HEK293 (cell line): ENCODE results near the gene BLOC1S2.

Experiments used
- KLF1 ChIP-seq: fragments of 450-650 bp; formaldehyde crosslinking; IDR thresholded peaks from 2 replicates; pipeline ENCODE4 v1.5.1; 2016; ENCODE audit warnings: missing biosample characterization, missing genetic modification characterization
- MZF1 ChIP-seq: fragments of 450-650 bp; formaldehyde crosslinking; IDR thresholded peaks from 2 replicates; pipeline ENCODE4 v1.5.1; 2017; ENCODE audit warnings: missing biosample characterization, missing genetic modification characterization, borderline replicate concordance
- OSR2 ChIP-seq: fragments of 450-650 bp; formaldehyde crosslinking; IDR thresholded peaks from 2 replicates; pipeline ENCODE4 v1.5.1; 2016; ENCODE audit warnings: missing biosample characterization, missing genetic modification characterization
- SP7 ChIP-seq: fragments of 450-650 bp; formaldehyde crosslinking; IDR thresholded peaks from 2 replicates; pipeline ENCODE4 v1.5.1; 2016; ENCODE audit warnings: missing biosample characterization, missing genetic modification characterization
- ZBTB20 ChIP-seq: fragments of 450-650 bp; formaldehyde crosslinking; IDR thresholded peaks from 2 replicates; pipeline ENCODE4 v1.5.1; 2016; ENCODE audit warnings: missing biosample characterization, missing genetic modification characterization
- ZNF2 ChIP-seq: fragments of 450-650 bp; formaldehyde crosslinking; IDR thresholded peaks from 2 replicates; pipeline ENCODE4 v1.5.1; 2016; ENCODE audit warnings: missing biosample characterization, missing genetic modification characterization
- ZNF221 ChIP-seq: fragments of 450-650 bp; formaldehyde crosslinking; IDR thresholded peaks from 2 replicates; pipeline ENCODE4 v1.5.1; 2017; ENCODE audit warnings: missing biosample characterization, missing genetic modification characterization, borderline replicate concordance
- ZNF23 ChIP-seq: fragments of 450-650 bp; formaldehyde crosslinking; IDR thresholded peaks from 2 replicates; pipeline ENCODE4 v1.5.1; 2016; ENCODE audit warnings: missing biosample characterization, missing genetic modification characterization, borderline replicate concordance
- ZNF501 ChIP-seq: fragments of 450-650 bp; formaldehyde crosslinking; IDR thresholded peaks from 2 replicates; pipeline ENCODE4 v1.5.1; 2016; ENCODE audit warnings: missing biosample characterization, missing genetic modification characterization
- ZNF776 ChIP-seq: fragments of 450-650 bp; formaldehyde crosslinking; IDR thresholded peaks from 2 replicates; pipeline ENCODE4 v1.5.0; 2017; ENCODE audit warnings: missing biosample characterization, missing genetic modification characterization, borderline replicate concordance
- TF ChIP-seq, protein P1 (sequence below): fragments of 450-650 bp; formaldehyde crosslinking; conservative IDR thresholded peaks from 2 replicates; pipeline ENCODE4 v1.5.1; 2016; ENCODE audit warnings: low read depth, missing biosample characterization, missing genetic modification characterization
- TF ChIP-seq, protein P2 (sequence below): fragments of 450-650 bp; formaldehyde crosslinking; IDR thresholded peaks from 2 replicates; pipeline ENCODE4 v1.5.1; 2017; ENCODE audit warnings: missing biosample characterization, missing genetic modification characterization
- TF ChIP-seq, protein P3 (sequence below): fragments of 450-650 bp; formaldehyde crosslinking; conservative IDR thresholded peaks from 2 replicates; pipeline ENCODE4 v1.5.1; 2016; ENCODE audit warnings: low read depth, missing biosample characterization, missing genetic modification characterization
- TF ChIP-seq, protein P4 (sequence below): fragments of 450-650 bp; formaldehyde crosslinking; IDR thresholded peaks from 2 replicates; pipeline ENCODE4 v1.5.1; 2016; ENCODE audit warnings: missing biosample characterization, missing genetic modification characterization
- TF ChIP-seq, protein P5 (sequence below): fragments of 450-650 bp; formaldehyde crosslinking; IDR thresholded peaks from 2 replicates; pipeline ENCODE4 v1.5.1; 2017; ENCODE audit warnings: missing biosample characterization, missing genetic modification characterization
- TF ChIP-seq, protein P6 (sequence below): fragments of 450-650 bp; formaldehyde crosslinking; IDR thresholded peaks from 2 replicates; pipeline ENCODE4 v1.5.1; 2016; ENCODE audit warnings: missing biosample characterization, missing genetic modification characterization
- TF ChIP-seq, protein P7 (sequence below): fragments of 450-650 bp; formaldehyde crosslinking; IDR thresholded peaks from 2 replicates; pipeline ENCODE4 v1.5.1; 2016; ENCODE audit warnings: missing biosample characterization, missing genetic modification characterization, low read depth

BLOC1S2 gene

DNA sequence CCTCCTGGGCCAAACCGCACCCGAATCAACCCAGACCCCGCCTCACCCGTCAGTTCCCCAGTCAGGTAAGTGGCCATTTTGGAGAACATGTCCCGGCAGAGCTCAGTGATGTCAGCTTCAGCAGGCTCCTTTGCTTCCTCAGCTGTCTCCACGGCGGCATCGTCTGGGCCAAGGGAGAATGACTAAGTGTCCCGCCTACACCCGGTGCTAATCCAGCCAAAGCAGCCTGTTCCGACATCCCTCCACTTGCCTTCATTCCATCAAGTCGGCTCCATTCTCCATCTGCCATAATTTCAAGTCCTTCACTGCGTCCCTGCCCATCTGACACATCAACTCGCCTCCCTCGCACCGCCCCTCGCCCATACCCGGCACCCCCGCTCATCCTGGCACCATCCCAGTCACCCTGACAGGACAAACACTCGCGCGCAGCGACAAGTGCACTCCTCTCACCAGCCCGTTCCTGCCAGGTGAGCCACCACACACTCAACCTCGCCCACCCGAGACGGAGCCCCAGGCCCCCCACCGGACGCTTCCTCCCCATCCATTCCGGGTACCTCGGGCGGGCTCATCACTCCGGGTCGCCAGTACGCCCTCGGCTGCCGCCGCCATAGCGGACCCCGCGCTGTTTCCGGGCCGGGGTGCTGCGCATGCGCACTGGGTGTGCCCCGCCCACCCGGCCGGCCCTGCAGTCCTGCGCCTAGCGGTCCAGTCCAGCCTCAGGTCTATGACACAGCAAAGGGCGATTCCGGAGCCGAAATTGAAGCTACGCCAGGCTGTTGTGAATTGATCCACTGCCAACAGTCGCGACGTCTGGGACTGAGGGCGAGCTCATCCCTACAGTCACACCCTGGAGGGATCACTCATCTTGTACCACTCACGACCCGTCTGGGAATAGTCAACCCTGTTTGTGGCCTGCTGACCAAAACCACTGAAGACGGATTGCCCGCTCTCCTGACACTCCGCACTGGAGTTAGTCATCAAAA is at the start of gene BLOC1S2 (continued):
- TF ChIP-seq, protein P1, sequence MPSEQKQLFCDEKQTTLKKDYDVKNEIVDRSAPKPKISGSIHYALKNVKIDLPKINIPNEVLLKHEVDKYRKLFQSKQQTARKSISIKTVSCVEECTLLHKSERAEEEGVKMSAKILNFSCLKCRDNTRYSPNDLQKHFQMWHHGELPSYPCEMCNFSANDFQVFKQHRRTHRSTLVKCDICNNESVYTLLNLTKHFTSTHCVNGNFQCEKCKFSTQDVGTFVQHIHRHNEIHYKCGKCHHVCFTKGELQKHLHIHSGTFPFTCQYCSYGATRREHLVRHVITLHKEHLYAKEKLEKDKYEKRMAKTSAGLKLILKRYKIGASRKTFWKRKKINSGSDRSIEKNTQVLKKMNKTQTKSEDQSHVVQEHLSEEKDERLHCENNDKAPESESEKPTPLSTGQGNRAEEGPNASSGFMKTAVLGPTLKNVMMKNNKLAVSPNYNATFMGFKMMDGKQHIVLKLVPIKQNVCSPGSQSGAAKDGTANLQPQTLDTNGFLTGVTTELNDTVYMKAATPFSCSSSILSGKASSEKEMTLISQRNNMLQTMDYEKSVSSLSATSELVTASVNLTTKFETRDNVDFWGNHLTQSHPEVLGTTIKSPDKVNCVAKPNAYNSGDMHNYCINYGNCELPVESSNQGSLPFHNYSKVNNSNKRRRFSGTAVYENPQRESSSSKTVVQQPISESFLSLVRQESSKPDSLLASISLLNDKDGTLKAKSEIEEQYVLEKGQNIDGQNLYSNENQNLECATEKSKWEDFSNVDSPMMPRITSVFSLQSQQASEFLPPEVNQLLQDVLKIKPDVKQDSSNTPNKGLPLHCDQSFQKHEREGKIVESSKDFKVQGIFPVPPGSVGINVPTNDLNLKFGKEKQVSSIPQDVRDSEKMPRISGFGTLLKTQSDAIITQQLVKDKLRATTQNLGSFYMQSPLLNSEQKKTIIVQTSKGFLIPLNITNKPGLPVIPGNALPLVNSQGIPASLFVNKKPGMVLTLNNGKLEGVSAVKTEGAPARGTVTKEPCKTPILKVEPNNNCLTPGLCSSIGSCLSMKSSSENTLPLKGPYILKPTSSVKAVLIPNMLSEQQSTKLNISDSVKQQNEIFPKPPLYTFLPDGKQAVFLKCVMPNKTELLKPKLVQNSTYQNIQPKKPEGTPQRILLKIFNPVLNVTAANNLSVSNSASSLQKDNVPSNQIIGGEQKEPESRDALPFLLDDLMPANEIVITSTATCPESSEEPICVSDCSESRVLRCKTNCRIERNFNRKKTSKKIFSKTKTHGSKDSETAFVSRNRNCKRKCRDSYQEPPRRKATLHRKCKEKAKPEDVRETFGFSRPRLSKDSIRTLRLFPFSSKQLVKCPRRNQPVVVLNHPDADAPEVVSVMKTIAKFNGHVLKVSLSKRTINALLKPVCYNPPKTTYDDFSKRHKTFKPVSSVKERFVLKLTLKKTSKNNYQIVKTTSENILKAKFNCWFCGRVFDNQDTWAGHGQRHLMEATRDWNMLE (tag by site-specific recombination), result no peak
- TF ChIP-seq, protein P2, sequence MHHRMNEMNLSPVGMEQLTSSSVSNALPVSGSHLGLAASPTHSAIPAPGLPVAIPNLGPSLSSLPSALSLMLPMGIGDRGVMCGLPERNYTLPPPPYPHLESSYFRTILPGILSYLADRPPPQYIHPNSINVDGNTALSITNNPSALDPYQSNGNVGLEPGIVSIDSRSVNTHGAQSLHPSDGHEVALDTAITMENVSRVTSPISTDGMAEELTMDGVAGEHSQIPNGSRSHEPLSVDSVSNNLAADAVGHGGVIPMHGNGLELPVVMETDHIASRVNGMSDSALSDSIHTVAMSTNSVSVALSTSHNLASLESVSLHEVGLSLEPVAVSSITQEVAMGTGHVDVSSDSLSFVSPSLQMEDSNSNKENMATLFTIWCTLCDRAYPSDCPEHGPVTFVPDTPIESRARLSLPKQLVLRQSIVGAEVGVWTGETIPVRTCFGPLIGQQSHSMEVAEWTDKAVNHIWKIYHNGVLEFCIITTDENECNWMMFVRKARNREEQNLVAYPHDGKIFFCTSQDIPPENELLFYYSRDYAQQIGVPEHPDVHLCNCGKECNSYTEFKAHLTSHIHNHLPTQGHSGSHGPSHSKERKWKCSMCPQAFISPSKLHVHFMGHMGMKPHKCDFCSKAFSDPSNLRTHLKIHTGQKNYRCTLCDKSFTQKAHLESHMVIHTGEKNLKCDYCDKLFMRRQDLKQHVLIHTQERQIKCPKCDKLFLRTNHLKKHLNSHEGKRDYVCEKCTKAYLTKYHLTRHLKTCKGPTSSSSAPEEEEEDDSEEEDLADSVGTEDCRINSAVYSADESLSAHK (tag by site-specific recombination), result no peak; the same call in 1 of the 2 replicates
- TF ChIP-seq, protein P3, sequence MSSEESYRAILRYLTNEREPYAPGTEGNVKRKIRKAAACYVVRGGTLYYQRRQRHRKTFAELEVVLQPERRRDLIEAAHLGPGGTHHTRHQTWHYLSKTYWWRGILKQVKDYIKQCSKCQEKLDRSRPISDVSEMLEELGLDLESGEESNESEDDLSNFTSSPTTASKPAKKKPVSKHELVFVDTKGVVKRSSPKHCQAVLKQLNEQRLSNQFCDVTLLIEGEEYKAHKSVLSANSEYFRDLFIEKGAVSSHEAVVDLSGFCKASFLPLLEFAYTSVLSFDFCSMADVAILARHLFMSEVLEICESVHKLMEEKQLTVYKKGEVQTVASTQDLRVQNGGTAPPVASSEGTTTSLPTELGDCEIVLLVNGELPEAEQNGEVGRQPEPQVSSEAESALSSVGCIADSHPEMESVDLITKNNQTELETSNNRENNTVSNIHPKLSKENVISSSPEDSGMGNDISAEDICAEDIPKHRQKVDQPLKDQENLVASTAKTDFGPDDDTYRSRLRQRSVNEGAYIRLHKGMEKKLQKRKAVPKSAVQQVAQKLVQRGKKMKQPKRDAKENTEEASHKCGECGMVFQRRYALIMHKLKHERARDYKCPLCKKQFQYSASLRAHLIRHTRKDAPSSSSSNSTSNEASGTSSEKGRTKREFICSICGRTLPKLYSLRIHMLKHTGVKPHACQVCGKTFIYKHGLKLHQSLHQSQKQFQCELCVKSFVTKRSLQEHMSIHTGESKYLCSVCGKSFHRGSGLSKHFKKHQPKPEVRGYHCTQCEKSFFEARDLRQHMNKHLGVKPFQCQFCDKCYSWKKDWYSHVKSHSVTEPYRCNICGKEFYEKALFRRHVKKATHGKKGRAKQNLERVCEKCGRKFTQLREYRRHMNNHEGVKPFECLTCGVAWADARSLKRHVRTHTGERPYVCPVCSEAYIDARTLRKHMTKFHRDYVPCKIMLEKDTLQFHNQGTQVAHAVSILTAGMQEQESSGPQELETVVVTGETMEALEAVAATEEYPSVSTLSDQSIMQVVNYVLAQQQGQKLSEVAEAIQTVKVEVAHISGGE (tag by site-specific recombination), result peak; percentile 95
- TF ChIP-seq ZNF501 (tag by site-specific recombination), result peak; percentile 99
- TF ChIP-seq ZBTB20 (tag by site-specific recombination), result peak; percentile 97
- TF ChIP-seq, protein P4, sequence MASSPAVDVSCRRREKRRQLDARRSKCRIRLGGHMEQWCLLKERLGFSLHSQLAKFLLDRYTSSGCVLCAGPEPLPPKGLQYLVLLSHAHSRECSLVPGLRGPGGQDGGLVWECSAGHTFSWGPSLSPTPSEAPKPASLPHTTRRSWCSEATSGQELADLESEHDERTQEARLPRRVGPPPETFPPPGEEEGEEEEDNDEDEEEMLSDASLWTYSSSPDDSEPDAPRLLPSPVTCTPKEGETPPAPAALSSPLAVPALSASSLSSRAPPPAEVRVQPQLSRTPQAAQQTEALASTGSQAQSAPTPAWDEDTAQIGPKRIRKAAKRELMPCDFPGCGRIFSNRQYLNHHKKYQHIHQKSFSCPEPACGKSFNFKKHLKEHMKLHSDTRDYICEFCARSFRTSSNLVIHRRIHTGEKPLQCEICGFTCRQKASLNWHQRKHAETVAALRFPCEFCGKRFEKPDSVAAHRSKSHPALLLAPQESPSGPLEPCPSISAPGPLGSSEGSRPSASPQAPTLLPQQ, result peak; percentile 86
- TF ChIP-seq KLF1, result peak; percentile 85
- TF ChIP-seq, protein P5, sequence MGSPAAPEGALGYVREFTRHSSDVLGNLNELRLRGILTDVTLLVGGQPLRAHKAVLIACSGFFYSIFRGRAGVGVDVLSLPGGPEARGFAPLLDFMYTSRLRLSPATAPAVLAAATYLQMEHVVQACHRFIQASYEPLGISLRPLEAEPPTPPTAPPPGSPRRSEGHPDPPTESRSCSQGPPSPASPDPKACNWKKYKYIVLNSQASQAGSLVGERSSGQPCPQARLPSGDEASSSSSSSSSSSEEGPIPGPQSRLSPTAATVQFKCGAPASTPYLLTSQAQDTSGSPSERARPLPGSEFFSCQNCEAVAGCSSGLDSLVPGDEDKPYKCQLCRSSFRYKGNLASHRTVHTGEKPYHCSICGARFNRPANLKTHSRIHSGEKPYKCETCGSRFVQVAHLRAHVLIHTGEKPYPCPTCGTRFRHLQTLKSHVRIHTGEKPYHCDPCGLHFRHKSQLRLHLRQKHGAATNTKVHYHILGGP (tag by site-specific recombination), result 0 out of 2 replicates have a peak, but pooled peaks have one; percentile 10
- TF ChIP-seq, protein P6, sequence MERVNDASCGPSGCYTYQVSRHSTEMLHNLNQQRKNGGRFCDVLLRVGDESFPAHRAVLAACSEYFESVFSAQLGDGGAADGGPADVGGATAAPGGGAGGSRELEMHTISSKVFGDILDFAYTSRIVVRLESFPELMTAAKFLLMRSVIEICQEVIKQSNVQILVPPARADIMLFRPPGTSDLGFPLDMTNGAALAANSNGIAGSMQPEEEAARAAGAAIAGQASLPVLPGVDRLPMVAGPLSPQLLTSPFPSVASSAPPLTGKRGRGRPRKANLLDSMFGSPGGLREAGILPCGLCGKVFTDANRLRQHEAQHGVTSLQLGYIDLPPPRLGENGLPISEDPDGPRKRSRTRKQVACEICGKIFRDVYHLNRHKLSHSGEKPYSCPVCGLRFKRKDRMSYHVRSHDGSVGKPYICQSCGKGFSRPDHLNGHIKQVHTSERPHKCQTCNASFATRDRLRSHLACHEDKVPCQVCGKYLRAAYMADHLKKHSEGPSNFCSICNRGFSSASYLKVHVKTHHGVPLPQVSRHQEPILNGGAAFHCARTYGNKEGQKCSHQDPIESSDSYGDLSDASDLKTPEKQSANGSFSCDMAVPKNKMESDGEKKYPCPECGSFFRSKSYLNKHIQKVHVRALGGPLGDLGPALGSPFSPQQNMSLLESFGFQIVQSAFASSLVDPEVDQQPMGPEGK (tag by site-specific recombination), result peak; percentile 99
- TF ChIP-seq MZF1, result no peak
- TF ChIP-seq OSR2 (tag by site-specific recombination), result no peak; the same call in 1 of the 2 replicates
- peak; percentile 96 for TF ChIP-seq ZNF2
- TF ChIP-seq, protein P7, sequence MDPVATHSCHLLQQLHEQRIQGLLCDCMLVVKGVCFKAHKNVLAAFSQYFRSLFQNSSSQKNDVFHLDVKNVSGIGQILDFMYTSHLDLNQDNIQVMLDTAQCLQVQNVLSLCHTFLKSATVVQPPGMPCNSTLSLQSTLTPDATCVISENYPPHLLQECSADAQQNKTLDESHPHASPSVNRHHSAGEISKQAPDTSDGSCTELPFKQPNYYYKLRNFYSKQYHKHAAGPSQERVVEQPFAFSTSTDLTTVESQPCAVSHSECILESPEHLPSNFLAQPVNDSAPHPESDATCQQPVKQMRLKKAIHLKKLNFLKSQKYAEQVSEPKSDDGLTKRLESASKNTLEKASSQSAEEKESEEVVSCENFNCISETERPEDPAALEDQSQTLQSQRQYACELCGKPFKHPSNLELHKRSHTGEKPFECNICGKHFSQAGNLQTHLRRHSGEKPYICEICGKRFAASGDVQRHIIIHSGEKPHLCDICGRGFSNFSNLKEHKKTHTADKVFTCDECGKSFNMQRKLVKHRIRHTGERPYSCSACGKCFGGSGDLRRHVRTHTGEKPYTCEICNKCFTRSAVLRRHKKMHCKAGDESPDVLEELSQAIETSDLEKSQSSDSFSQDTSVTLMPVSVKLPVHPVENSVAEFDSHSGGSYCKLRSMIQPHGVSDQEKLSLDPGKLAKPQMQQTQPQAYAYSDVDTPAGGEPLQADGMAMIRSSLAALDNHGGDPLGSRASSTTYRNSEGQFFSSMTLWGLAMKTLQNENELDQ, result no peak
- TF ChIP-seq ZNF221 (tag by site-specific recombination), result no peak
- TF ChIP-seq ZNF23 (tag by site-specific recombination), result no peak
- no peak for TF ChIP-seq ZNF776 (tag by site-specific recombination)
- TF ChIP-seq SP7, result peak; percentile 95
